Rectal smooth muscle tissue (tissue), 1 donor: Measurements from ENCODE around the gene HOXC11.

ENCODE experiments used
- H3K27ac ChIP-seq: one replicate; pipeline ENCODE4 v1.7.0; 2013; ENCODE audit warnings: low read depth, low read length, inconsistent platforms
- H3K27me3 ChIP-seq: one replicate; pipeline ENCODE4 v1.7.0; 2013; ENCODE audit warnings: low read length; ENCODE audit not compliant: control insufficient read depth, insufficient read depth
- H3K36me3 ChIP-seq: one replicate; pipeline ENCODE4 v1.7.0; 2013; ENCODE audit warnings: low read length; ENCODE audit not compliant: control insufficient read depth, insufficient read depth
- H3K4me1 ChIP-seq: one replicate; pipeline ENCODE4 v1.7.0; 2013; ENCODE audit warnings: low read length; ENCODE audit not compliant: control insufficient read depth, insufficient read depth
- H3K4me3 ChIP-seq: one replicate; pipeline ENCODE4 v1.7.0; 2013; ENCODE audit warnings: low read length
- H3K9ac ChIP-seq: one replicate; pipeline ENCODE4 v1.7.0; 2013; ENCODE audit warnings: low read length

Gene HOXC11

DNA sequence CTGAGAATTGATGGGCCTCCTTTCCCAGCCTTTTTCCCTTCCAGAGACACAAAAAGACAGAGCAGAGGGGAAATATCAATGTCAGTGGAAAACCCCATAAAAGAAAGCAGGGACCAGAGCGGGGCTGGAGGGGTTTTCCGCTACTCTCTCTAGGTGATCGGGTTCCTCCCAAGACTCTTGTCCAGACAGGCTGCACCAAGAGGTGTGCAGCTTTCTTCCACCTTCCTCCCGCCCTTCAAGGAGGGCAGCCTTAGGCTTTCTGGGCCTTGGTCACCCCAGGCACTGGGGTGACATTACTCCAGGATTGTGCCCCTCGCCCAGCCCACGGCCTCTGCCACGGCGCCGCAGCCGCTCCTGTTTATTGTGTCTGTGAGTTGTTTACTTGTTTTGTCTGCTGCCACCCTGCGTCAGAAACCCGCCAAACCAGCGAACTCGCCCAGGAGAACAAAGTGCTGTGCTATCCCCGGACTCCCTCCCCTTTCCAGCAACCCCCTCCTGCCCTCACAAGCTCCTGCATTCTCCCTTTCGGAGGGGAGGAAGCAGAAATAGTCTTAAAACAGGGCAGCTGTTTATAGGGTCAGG is 48.6 kb downstream of the HOXC11 start:
- Histone ChIP-seq H3K4me3 (no peak overlapping the region), H3K4me1 (no peaks in the 10 kb centered on the region), H3K9ac (no peak overlapping the region), H3K36me3 (no peaks in the 10 kb centered on the region), H3K27me3 (peaks cover 59% of the 10 kb centered on the region), H3K27ac (no peak overlapping the region)

DNA sequence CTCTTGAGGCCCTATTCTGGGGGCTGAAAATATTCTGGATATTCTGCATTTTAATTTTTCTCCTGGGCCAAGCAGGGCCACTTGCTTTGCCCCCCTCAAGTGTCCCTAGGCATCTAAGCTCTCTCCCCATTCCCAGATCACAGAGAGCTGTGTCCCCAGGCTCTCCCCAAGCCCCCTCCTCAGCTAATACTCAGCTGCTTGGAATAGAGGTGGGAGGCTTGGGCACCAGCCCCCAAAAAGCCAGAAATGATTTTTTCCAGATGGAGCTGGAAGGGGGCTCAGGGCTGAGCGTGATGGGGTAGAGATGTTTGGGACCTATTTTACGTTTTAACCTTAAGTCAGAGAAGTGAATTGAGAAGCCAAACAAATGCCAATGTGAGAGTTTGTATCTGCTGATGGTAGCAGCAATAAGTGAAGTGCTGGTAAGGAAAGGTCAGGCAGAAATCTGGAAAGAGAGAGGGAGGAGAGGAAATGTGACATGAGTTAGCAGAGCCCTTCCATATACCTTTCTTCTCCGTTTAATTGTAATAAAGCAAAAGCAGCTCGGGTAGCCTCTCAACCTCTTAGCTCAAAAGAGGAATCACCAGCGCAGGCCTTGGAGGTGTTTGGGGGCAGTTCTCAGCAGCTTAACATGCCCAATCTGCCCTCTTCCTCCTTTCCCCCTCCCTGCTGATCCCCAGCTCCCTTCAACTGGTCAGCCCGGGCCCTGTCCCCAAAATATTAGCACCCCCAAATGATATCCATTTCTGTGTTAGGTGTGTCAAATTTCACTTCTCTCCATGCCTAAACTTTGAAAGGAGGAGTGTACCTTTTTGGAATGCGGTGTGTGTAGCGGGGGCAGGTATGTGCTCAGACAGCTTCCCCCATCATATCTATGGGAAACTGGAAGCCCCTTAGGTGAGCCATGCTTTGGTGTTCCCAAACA is 50.3 kb downstream of the HOXC11 start:
- peaks cover 62% of the 10 kb centered on the region for H3K27me3 ChIP-seq
- H3K27ac ChIP-seq: no peak overlapping the region
- H3K4me3 ChIP-seq: no peak overlapping the region
- H3K9ac ChIP-seq: no peak overlapping the region
- H3K36me3 ChIP-seq: no peaks in the 10 kb centered on the region
- H3K4me1 ChIP-seq: no peaks in the 10 kb centered on the region

DNA sequence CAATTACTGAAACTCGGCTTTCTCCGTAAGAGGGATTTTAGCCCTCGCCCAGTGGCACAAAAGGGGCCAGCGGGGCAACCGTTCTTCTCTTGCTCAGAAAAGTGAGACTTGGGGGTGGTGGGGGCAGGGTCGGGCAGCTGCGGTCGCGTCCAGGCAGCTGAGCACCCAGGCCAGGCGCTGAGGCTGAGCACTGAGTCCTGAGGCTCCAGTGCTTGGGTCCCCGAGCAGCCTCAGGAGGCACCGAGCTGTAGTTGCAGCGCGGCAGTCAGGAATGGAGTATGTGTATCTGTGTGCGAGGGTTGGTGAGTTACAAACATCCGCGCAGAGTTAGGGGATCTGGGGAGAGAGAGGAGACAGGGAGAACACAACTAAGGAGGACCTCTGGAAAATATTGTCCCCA is 51.2 kb downstream of the HOXC11 start:
- H3K9ac ChIP-seq: no peak overlapping the region
- no peak overlapping the region for H3K4me3 ChIP-seq
- no peaks in the 10 kb centered on the region for H3K36me3 ChIP-seq
- no peaks in the 10 kb centered on the region for H3K4me1 ChIP-seq
- no peak overlapping the region for H3K27ac ChIP-seq
- peaks cover 64% of the 10 kb centered on the region for H3K27me3 ChIP-seq

DNA sequence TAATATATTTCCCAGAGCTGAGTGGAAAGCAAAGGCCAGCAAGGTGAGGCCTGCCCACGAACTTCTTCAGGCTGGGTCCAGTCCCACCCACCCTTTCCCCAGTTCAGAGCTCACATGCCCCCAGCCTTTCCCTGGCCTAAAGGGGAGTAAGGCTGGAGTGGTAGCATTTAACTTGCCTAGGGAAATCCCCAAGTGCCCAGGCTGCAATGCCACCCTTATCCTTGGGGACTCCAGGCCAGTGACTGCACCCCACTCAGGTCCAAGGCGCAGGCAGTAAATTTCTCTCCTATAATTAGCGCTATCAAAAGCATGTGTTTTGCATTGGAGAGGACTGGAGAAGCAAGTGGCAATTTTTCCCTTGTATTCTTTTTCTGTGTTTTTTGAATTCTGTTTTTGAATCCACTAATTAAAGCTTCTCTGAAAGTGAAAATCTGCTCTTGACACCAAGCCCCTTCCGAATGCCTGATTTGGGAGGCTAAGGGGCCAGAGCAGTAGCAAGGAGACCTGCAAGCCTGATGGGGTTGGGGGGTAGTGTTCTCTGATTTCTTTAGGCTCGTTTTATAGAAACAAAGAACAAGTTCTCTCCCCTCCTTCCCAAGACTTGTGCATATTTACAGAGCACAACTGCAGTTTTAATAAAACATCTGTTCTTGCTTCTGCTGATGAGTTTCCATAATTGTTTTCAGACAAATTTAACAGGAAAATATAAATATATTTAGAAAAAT is 51.8 kb downstream of the HOXC11 start:
- no peak overlapping the region for H3K4me3 ChIP-seq
- no peak overlapping the region for H3K27ac ChIP-seq

DNA sequence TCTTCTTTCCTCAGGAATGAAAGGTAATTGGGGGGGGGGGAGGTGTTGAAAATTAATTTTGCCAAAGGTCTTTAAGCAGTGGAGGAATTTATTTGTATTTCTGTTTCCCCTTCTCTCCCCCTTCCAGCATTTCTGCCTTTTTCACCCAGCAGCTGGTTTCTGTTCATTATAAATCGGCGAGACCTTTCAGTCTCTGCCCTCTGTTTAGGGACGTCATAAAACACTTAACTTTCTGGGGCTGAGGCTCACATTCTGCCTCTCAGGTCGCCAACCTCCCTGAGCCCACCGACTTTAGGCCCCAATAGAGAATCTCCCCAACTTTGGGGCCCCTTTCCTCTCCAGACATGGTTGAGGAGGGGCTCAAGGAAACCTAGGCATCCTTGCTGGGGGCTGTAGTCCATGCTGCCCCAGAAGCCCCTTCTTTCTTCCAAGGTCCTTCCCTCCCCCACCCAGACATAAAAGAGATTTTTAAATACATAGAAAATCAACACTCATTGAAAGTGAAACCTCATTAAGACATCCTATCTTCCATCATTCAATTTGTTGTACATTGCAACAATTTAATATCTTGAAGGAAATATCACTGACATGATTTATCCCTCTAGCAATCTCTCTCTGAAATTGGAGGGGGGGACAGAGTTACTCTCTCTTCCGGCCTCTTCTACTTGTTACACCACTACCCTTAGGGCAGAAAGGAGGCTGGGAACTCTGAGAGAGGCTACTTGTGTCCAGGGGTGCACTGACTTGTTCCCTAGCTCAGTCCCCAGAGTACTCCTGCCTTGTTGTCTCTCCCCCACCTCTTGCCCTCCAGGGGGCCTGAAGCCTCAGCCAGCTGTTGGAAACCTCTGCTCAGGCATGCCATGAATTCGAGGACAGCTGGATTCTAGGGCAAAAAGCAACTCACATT is 52.8 kb downstream of the HOXC11 start:
- Histone ChIP-seq H3K27me3 (peaks cover 61% of the 10 kb centered on the region), H3K27ac (no peak overlapping the region), H3K9ac (no peak overlapping the region), H3K4me1 (no peaks in the 10 kb centered on the region), H3K36me3 (no peaks in the 10 kb centered on the region), H3K4me3 (no peak overlapping the region)

More for the DNA sequence above, 51.8 kb downstream of the HOXC11 start:
- H3K27me3 ChIP-seq: peaks cover 65% of the 10 kb centered on the region
- H3K36me3 ChIP-seq: no peaks in the 10 kb centered on the region
- H3K4me1 ChIP-seq: no peaks in the 10 kb centered on the region
- no peak overlapping the region for H3K9ac ChIP-seq

DNA sequence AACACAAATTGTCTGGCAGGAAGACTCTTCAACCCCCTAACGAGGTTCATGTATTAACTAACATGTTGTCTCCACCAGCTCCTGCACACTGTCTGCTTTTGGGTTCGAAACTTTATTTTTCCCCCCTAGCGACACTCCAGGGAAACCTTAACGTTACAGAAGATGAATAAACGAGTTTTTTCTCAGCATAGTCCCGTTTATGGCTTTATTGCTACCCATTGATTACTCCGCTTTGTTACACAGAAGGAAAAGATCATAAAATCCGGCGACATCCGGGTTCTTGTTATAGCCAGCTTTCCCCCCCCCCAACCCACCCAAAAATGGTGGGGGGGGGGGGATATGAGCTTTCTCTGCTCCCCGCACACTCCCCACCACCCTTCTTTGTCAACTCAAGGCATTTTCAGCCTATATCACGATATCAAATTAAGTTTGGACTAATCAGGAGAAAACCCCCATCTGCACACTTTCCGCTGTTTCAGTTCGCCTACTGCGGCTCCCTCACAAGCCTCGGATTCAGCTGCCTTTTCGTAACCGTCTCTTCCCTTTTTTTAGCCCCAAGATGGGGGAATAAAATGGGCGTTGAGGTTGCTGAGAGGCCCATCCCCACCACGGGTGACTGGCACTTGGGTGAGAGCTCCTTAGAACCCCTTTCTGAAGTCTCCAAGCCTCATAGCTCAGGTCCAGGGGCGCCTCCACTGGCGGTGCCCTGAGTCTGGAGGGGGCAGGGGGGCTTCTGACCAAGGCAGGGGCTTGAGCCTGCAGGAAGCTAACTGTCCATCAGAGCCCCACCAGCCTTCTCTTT is 53.9 kb downstream of the HOXC11 start:
- Histone ChIP-seq H3K27me3 (peaks cover 63% of the 10 kb centered on the region), H3K4me1 (no peaks in the 10 kb centered on the region), H3K27ac (no peak overlapping the region)

More for the DNA sequence above, 53.9 kb downstream of the HOXC11 start:
- Histone ChIP-seq H3K9ac (no peak overlapping the region), H3K4me3 (no peak overlapping the region), H3K36me3 (no peaks in the 10 kb centered on the region)
